Measurements from ENCODE around the gene SRSF7. TPM values are rescaled to one million over a fixed set of nuclear protein-coding genes. Genes with fewer than 3 reads are reported as not detected.

The SRSF7 gene
- total and polyA plus RNA-seq, 9 of the 15 experiments (the other 6 are each of a cell fraction or from before 2014, with no cell fraction given): 219 to 726 (median 375) TPM

DNA sequence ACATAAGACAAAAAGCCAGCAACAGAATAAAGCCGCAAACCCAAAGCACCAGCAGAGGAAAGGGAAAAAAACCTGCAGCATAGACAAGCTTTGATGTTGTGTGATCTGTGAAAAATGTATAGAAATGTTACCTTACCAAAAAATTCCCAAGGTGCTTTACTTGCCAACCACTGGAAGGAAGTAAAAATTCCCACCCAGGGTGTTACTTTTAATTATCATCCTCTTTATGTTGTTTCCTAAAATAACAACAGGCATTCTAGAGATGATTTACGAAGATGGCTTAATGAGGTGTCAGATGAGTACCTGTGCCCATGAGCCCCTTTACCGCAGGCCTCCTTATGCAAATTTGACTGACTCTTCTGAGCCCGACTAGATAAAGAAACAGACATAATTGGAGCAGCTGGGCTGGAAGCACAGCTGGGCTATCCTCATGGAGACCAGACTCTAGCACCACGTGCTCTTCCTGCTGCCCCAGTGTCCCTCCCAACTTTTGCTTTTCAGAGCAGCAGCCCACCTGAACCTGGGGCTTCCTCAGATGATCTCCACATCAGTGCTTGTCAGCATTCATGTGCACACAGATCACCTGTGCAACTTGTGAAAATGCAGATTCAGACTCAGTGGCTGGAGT is 41.5 kb downstream of the SRSF7 start:
- Histone ChIP-seq H3K27me3 (ENCODE audit: control insufficient read depth in 2 of 2, insufficient read depth in 2 of 2, low read length in 2 of 2) (no peaks in the 10 kb centered on the region), H3K4me3 (no peak overlapping the region), H4K20me1 (replicated peaks; ENCODE audit: control insufficient read depth, insufficient read depth, low read length) (no peaks in the 10 kb centered on the region), H3K9me1 (ENCODE audit: control insufficient read depth, insufficient read depth, low read length) (no peaks in the 10 kb centered on the region), H3K79me2 (ENCODE audit: control insufficient read depth, insufficient read depth, low read length) (no peaks in the 10 kb centered on the region), H3K9me3 (replicated peaks; ENCODE audit: control insufficient read depth, insufficient read depth, low read depth, low read length) (no peaks in the 10 kb centered on the region), H3K4me2 (ENCODE audit: insufficient read depth, low read length) (no peak overlapping the region), H2AFZ (ENCODE audit: low read depth, low read length) (no peak overlapping the region), H3K36me3 (ENCODE audit: control insufficient read depth, insufficient read depth, low read length) (no peaks in the 10 kb centered on the region), H3K4me1 (replicated peaks in 1 of 2; ENCODE audit: control insufficient read depth in 2 of 2, insufficient read depth in 2 of 2, low read length in 2 of 2) (peaks cover 4 to 6% of the 10 kb centered on the region in 2 experiments; a peak in 3 of 5 replicates), H3K27ac (ENCODE audit: extremely low read depth, low read depth, low read length) (no peak overlapping the region), H3K9ac (ENCODE audit: insufficient read depth in 1 of 2, low read depth in 2 of 2, low read length in 2 of 2) (no peak overlapping the region)
- in situ Hi-C loops (cut with MboI): loop anchor here (5.0 kb wide), 1 partner anchor 37 kb away; no protein-coding TSS in a partner anchor
- ChIA-PET CTCF (ENCODE audit: low intra/inter-chr PET ratio) (no interaction called here), POLR2A (interaction anchor here (0.9 kb wide), 1 partner anchor 11 kb away, joined by 3 read pairs; no protein-coding TSS in a partner anchor)
- FAIRE-seq: no peak
- 55% methylated on average over 4 of the region's 5 CpGs for WGBS (ENCODE audit: insufficient coverage, low coverage, missing lambda C conversion rate)
- TF ChIP-seq CTBP1 (IDR thresholded peaks at IDR 0.05; ENCODE audit: borderline replicate concordance) (no peak), TAF9B (IDR thresholded peaks at IDR 0.05; ENCODE audit: partially characterized antibody) (no peak), FOXK2 (conservative IDR thresholded peaks at IDR 0.05 in 1 of 2, IDR thresholded peaks at IDR 0.05 in 1 of 2; ENCODE audit: low read depth in 2 of 2) (no peak), HDAC2 (IDR thresholded peaks at IDR 0.05) (no peak), RBM14 (IDR thresholded peaks at IDR 0.05; ENCODE audit: borderline replicate concordance, insufficient read depth, low read depth, low read length) (no peak), HDGF (IDR thresholded peaks at IDR 0.05) (no peak), MCM7 (IDR thresholded peaks at IDR 0.05) (no peak), ZFP36 (IDR thresholded peaks at IDR 0.05; ENCODE audit: low read depth, low read length, partially characterized antibody) (no peak), RB1 (IDR thresholded peaks at IDR 0.05; ENCODE audit: low read depth) (no peak), NR4A1 (CRISPR knock-in tag; IDR thresholded peaks at IDR 0.05) (no peak), NR4A1 (tag; IDR thresholded peaks at IDR 0.05) (no peak)
- TF ChIP-seq, protein P1, sequence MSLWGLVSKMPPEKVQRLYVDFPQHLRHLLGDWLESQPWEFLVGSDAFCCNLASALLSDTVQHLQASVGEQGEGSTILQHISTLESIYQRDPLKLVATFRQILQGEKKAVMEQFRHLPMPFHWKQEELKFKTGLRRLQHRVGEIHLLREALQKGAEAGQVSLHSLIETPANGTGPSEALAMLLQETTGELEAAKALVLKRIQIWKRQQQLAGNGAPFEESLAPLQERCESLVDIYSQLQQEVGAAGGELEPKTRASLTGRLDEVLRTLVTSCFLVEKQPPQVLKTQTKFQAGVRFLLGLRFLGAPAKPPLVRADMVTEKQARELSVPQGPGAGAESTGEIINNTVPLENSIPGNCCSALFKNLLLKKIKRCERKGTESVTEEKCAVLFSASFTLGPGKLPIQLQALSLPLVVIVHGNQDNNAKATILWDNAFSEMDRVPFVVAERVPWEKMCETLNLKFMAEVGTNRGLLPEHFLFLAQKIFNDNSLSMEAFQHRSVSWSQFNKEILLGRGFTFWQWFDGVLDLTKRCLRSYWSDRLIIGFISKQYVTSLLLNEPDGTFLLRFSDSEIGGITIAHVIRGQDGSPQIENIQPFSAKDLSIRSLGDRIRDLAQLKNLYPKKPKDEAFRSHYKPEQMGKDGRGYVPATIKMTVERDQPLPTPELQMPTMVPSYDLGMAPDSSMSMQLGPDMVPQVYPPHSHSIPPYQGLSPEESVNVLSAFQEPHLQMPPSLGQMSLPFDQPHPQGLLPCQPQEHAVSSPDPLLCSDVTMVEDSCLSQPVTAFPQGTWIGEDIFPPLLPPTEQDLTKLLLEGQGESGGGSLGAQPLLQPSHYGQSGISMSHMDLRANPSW (CRISPR knock-in tag; IDR thresholded peaks at IDR 0.05): no peak
- no peak for DNase-seq (ENCODE audit: extremely low read depth in 1 of 4, low spot score in 3 of 4)
- BruUV-seq (replicated peaks): no TSS peak
- ATAC-seq: no peak
- intact Hi-C loops (cut with micrococcal nuclease): no loop called here

Measured in K562 (cell line).